Keratinocyte (primary cell): Measurements from ENCODE around the gene ABCB11. TPM values are rescaled to one million over a fixed set of nuclear protein-coding genes. Genes with fewer than 3 reads are reported as not detected.

Experiments used
- DNase-seq: peaks from one replicate; pipeline ENCODE4 v3.0.0-alpha.2; 2011; ENCODE audit warnings: low read depth, missing footprints, low spot score
- FAIRE-seq: peaks from 2 replicates; lab custom pipeline; 2011; peaks lifted over from hg19 to GRCh38; lab: Jason Lieb, UNC
- H2AFZ ChIP-seq: 2 replicates; pipeline ENCODE4 v1.6.0; 2012; ENCODE audit warnings: low read length, control low read depth, inconsistent platforms; ENCODE audit not compliant: control insufficient read depth
- H3K27ac ChIP-seq: 2 replicates; pipeline ENCODE4 v1.5.1; 2011; ENCODE audit warnings: low read length; ENCODE audit not compliant: control insufficient read depth, insufficient read depth
- H3K27me3 ChIP-seq: 3 replicates; pipeline ENCODE4 v1.6.0; 2011; ENCODE audit warnings: low read length; ENCODE audit not compliant: control insufficient read depth, insufficient read depth; ENCODE audit errors: extremely low read depth
- H3K36me3 ChIP-seq, 2 experiments: 2 replicates in 1 of 2; 3 replicates in 1 of 2; pipeline ENCODE4 v1.5.1; 2011; ENCODE audit warnings: low read length in 2 of 2, mild to moderate bottlenecking in 1 of 2; ENCODE audit not compliant: control insufficient read depth in 2 of 2, insufficient read depth in 2 of 2; ENCODE audit errors: extremely low read depth in 1 of 2
- H3K4me1 ChIP-seq: 3 replicates; pipeline ENCODE4 v1.5.1; 2011; ENCODE audit warnings: low read length; ENCODE audit not compliant: control insufficient read depth, insufficient read depth; ENCODE audit errors: extremely low read depth
- H3K4me2 ChIP-seq: 3 replicates; pipeline ENCODE4 v1.6.0; 2011; ENCODE audit warnings: low read depth, low read length; ENCODE audit not compliant: control insufficient read depth, insufficient read depth; ENCODE audit errors: extremely low read depth
- H3K4me3 ChIP-seq, 3 experiments: fragments of 200-600 bp in 1 of 3; sonication (generic) in 1 of 3; 2 replicates in 2 of 3; 3 replicates in 1 of 3; pipeline ENCODE4 v1.5.1; 2011 to 2016; ENCODE audit warnings: low read length in 3 of 3, mild to moderate bottlenecking in 3 of 3, control low read depth in 2 of 3, inconsistent platforms in 1 of 3, low read depth in 1 of 3, mixed read lengths in 1 of 3, mixed run types in 1 of 3, moderate library complexity in 1 of 3; ENCODE audit not compliant: control insufficient read depth in 2 of 3, insufficient read depth in 2 of 3; ENCODE audit errors: extremely low read depth in 1 of 3
- H3K79me2 ChIP-seq: 2 replicates; pipeline ENCODE4 v1.6.0; 2012; ENCODE audit warnings: low read length; ENCODE audit not compliant: control insufficient read depth, insufficient read depth
- H3K9ac ChIP-seq: 3 replicates; pipeline ENCODE4 v1.6.0; 2011; ENCODE audit warnings: low read length; ENCODE audit not compliant: control insufficient read depth, insufficient read depth; ENCODE audit errors: extremely low read depth
- H3K9me1 ChIP-seq: 3 replicates; pipeline ENCODE4 v1.6.0; 2011; ENCODE audit warnings: low read length; ENCODE audit not compliant: control insufficient read depth, insufficient read depth; ENCODE audit errors: extremely low read depth
- H3K9me3 ChIP-seq: 2 replicates; pipeline ENCODE4 v1.5.1; 2012; ENCODE audit warnings: low read depth, low read length; ENCODE audit not compliant: control insufficient read depth
- H4K20me1 ChIP-seq: 3 replicates; pipeline ENCODE4 v1.6.0; 2011; ENCODE audit warnings: low read length; ENCODE audit not compliant: control insufficient read depth, insufficient read depth; ENCODE audit errors: extremely low read depth
- CTCF ChIP-seq, 3 experiments: IDR thresholded peaks in 1 of 3; conservative IDR thresholded peaks in 1 of 3; optimal IDR thresholded peaks in 1 of 3; 2 replicates in 2 of 3; 3 replicates in 1 of 3; pipeline versions ENCODE3 to v1.5.1; 2011; ENCODE audit warnings: low read length in 3 of 3, mild to moderate bottlenecking in 3 of 3, moderate library complexity in 2 of 3, control low read depth in 1 of 3, inconsistent platforms in 1 of 3; ENCODE audit not compliant: insufficient read depth in 2 of 3; ENCODE audit errors: extremely low read depth in 1 of 3
- EZH2 ChIP-seq: IDR thresholded peaks from one replicate; pipeline ENCODE4 v1.6.1; 2012; ENCODE audit warnings: inconsistent platforms, mild to moderate bottlenecking, low read length, moderate library complexity
- dilution Hi-C: fragments of 300-500 bp; cut with MboI; formaldehyde crosslinking; loops from one replicate; pipeline ENCODE4 v1.7.0; 2020; ENCODE audit warnings: low sequenced_read_pairs; ENCODE audit not compliant: extremely low pct_ligation_motif_present
- polyA plus RNA-seq, 5 experiments: library from polyadenylated mRNA; depleted of rRNA in 3 of 5; stranded (reverse) in 3 of 5; stranded (forward) in 1 of 5; unstranded in 1 of 5; fragments of >200 nt; gene quantifications; 1 replicate in 1 of 5; 2 replicates in 3 of 5; 3 replicates in 1 of 5; pipeline versions ENCODE4 v1.2.1 to v1.2.3, GENCODE V29; 2011 to 2012; ENCODE audit warnings: missing spikeins in 2 of 5, low read depth in 1 of 5, low replicate concordance in 1 of 5

The ABCB11 gene
- polyA plus RNA-seq, 1 donor (not counting 4 experiments of a cell fraction or from before 2014, with no cell fraction given) = 0.03 TPM

DNA sequence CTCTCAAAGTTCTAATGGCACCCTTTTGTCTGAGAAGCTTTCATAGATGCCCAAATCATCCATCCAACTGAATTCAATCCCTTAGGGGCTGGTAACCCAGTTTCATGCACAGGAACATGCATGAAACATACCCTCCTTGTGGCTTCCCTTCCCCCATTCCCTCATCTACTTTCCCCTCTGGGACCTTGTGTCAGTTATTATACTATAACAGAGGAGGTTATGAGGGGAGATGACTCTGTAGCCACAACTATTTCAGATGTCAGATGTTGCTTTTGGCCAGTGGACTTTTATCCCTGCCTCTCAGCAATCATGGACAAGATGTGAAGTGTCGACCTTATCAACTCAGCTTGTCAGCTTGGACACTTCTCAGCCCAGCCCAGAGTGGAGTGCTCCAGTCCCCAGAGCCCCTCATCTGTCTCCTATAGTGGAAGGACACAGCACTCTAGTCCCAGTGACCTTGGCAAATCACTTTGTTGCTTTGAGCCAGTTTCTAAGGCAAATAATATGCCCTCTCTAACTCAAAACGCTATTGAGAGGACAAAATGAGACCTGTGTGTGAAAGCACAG lies 46.6 kb upstream of the ABCB11 start:
- Histone ChIP-seq H3K4me3 (no peak overlapping the region), H4K20me1 (no peaks in the 10 kb centered on the region), H3K27ac (no peak overlapping the region), H3K9me1 (no peaks in the 10 kb centered on the region), H3K9ac (no peak overlapping the region), H3K4me2 (no peak overlapping the region), H3K9me3 (no peaks in the 10 kb centered on the region), H3K79me2 (no peaks in the 10 kb centered on the region), H3K36me3 (no peaks in the 10 kb centered on the region), H3K27me3 (no peaks in the 10 kb centered on the region), H3K4me1 (peaks cover 11% of the 10 kb centered on the region), H2AFZ (no peak overlapping the region)
- DNase-seq (no peak), FAIRE-seq (peak; percentile 55)
- dilution Hi-C loops = no loop called here
- TF ChIP-seq CTCF (optimal IDR thresholded peaks at IDR 0.05 in 1 of 3, IDR thresholded peaks at IDR 0.05 in 1 of 3, conservative IDR thresholded peaks at IDR 0.05 in 1 of 3; ENCODE audit: extremely low read depth in 1 of 3, insufficient read depth in 2 of 3, low read length in 3 of 3) (no peak), EZH2 (no peak)

GRCh38 chr2:169073963-169074751 lies 43.0 kb upstream of the ABCB11 start:
- H3K79me2 ChIP-seq = no peaks in the 10 kb centered on the region
- no peak overlapping the region for H3K4me2 ChIP-seq
- no peak overlapping the region for H2AFZ ChIP-seq
- DNase-seq = no peak
- no peaks in the 10 kb centered on the region for H3K9me1 ChIP-seq
- peak; percentile 57 for FAIRE-seq
- no peaks in the 10 kb centered on the region for H3K36me3 ChIP-seq
- H3K27me3 ChIP-seq = no peaks in the 10 kb centered on the region
- no peaks in the 10 kb centered on the region for H3K9me3 ChIP-seq
- H3K4me3 ChIP-seq = no peak overlapping the region
- no peaks in the 10 kb centered on the region for H4K20me1 ChIP-seq
- TF ChIP-seq EZH2 = no peak
- no peak for TF ChIP-seq CTCF (optimal IDR thresholded peaks at IDR 0.05 in 1 of 3, IDR thresholded peaks at IDR 0.05 in 1 of 3, conservative IDR thresholded peaks at IDR 0.05 in 1 of 3; ENCODE audit: extremely low read depth in 1 of 3, insufficient read depth in 2 of 3, low read length in 3 of 3)
- dilution Hi-C loops = no loop called here
- H3K4me1 ChIP-seq = peaks cover 26% of the 10 kb centered on the region
- H3K27ac ChIP-seq = no peak overlapping the region
- H3K9ac ChIP-seq = no peak overlapping the region
